ENCODE results near the gene ACD. TPM values are rescaled to one million over a fixed set of nuclear protein-coding genes. Genes with fewer than 3 reads are reported as not detected.

ACD gene
- total and polyA plus RNA-seq, 2 of the 8 experiments (the other 6 are each of a cell fraction or from before 2014, with no cell fraction given): 34.8 to 58.0 TPM

DNA sequence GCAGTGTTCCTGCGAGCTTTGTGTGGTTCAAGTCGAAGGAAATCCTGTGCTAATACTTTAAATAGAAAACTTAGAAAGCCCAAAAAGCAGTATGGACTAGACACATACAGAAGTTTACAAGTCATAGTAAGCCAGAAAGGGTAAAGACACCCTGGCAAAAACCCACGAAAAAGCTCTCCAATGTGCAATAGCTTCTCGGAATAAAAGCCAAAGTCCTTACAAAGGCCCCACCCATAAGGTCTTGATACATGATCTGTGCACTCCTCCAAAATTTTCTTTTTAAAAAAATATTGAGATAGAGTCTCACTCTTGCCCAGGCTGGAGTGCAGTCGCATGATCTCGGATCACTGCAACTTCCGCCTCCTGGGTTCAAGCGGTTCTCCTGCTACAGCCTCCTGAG, 16.9 kb upstream of the ACD start:
- ChIA-PET POLR2A (ENCODE audit: partially characterized antibody) (interaction anchor here (0.6 to 0.9 kb wide), 4 partner anchors 10 to 156 kb away, joined by 3 to 4 read pairs (median 4); partner anchors contain the start of genes C16orf86 and ENKD1), CTCF (ENCODE audit: partially characterized antibody) (interaction anchor here (0.5 to 5.5 kb wide), 8 partner anchors 10 to 207 kb away, joined by 3 to 46 read pairs (median 3); partner anchors contain the start of genes C16orf86, ENKD1 and NRN1L)
- TF ChIP-seq, protein P1, sequence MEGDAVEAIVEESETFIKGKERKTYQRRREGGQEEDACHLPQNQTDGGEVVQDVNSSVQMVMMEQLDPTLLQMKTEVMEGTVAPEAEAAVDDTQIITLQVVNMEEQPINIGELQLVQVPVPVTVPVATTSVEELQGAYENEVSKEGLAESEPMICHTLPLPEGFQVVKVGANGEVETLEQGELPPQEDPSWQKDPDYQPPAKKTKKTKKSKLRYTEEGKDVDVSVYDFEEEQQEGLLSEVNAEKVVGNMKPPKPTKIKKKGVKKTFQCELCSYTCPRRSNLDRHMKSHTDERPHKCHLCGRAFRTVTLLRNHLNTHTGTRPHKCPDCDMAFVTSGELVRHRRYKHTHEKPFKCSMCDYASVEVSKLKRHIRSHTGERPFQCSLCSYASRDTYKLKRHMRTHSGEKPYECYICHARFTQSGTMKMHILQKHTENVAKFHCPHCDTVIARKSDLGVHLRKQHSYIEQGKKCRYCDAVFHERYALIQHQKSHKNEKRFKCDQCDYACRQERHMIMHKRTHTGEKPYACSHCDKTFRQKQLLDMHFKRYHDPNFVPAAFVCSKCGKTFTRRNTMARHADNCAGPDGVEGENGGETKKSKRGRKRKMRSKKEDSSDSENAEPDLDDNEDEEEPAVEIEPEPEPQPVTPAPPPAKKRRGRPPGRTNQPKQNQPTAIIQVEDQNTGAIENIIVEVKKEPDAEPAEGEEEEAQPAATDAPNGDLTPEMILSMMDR (IDR thresholded peaks at IDR 0.05; ENCODE audit: control extremely low read depth in 1 of 3, insufficient read depth in 1 of 3, low read depth in 1 of 3, low read length in 3 of 3): no peak
- TF ChIP-seq TAF1 (IDR thresholded peaks at IDR 0.05; ENCODE audit: low read depth, low read length): no peak
- TF ChIP-seq CHD2 (IDR thresholded peaks at IDR 0.05; ENCODE audit: low read length): no peak
- TF ChIP-seq CTBP2 (IDR thresholded peaks at IDR 0.05; ENCODE audit: borderline replicate concordance, insufficient read depth, insufficient read length, low read length): no peak
- no peak for TF ChIP-seq CREB1 (IDR thresholded peaks at IDR 0.05)
- no peak for TF ChIP-seq TAF7 (optimal IDR thresholded peaks at IDR 0.05; ENCODE audit: borderline replicate concordance, low read depth, low read length)
- TF ChIP-seq CBX5 (IDR thresholded peaks at IDR 0.05; ENCODE audit: low read depth, low read length): no peak
- no peak for TF ChIP-seq POLR2AphosphoS5 (IDR thresholded peaks at IDR 0.05; ENCODE audit: low read depth, low read length)
- no peak for TF ChIP-seq MAFK (IDR thresholded peaks at IDR 0.05; ENCODE audit: low read depth, low read length)
- TF ChIP-seq CBX8 (IDR thresholded peaks at IDR 0.05; ENCODE audit: borderline replicate concordance, low read depth, low read length): no peak
- TF ChIP-seq SRF (IDR thresholded peaks at IDR 0.05; ENCODE audit: low read depth, low read length): no peak
- TF ChIP-seq EZH2 (IDR thresholded peaks at IDR 0.05; ENCODE audit: low read depth, low read length, severe bottlenecking): no peak
- H3K79me2 ChIP-seq (ENCODE audit: control insufficient read depth in 1 of 2, insufficient read depth in 2 of 2, low read length in 2 of 2): no peaks in the 10 kb centered on the region
- no peak overlapping the region for H3K4ac ChIP-seq (replicated peaks; ENCODE audit: insufficient read length, low read depth, low read length)
- no peak overlapping the region for H4K5ac ChIP-seq (ENCODE audit: insufficient read length, low read depth, low read length)
- H2AFZ ChIP-seq (ENCODE audit: low read length): no peak overlapping the region
- no peak overlapping the region for H2AK5ac ChIP-seq (ENCODE audit: low read depth, low read length)
- H4K91ac ChIP-seq (replicated peaks; ENCODE audit: insufficient read length, low read length): no peak overlapping the region
- 90% methylated on average over 8 of the region's 8 CpGs; no CpG with 5 or more reads in 1 of the 2 experiments for WGBS, 2 experiments (ENCODE audit: extremely low coverage in 1 of 2, insufficient coverage in 1 of 2, insufficient read length in 1 of 2, insufficient replicate concordance in 2 of 2, low coverage in 1 of 2, low lambda C conversion rate in 2 of 2, missing lambda C conversion rate in 1 of 2)
- H2BK5ac ChIP-seq (ENCODE audit: low read depth, low read length): no peak overlapping the region
- H3K56ac ChIP-seq (replicated peaks; ENCODE audit: insufficient read length, low read depth, low read length): no peak overlapping the region
- H2BK20ac ChIP-seq (ENCODE audit: low read length): no peak overlapping the region
- no peak overlapping the region for H3K23ac ChIP-seq (ENCODE audit: insufficient read length)
- FAIRE-seq (no peak), DNase-seq (ENCODE audit: low read depth in 1 of 2, low spot score in 2 of 2) (no peak)
- no peaks in the 10 kb centered on the region for H3K27me3 ChIP-seq (replicated peaks in 1 of 4; ENCODE audit: control insufficient read depth in 3 of 4, extremely low read depth in 1 of 4, insufficient read depth in 3 of 4, low read length in 3 of 4)
- peaks cover 0 to 3% (median 0%) of the 10 kb centered on the region in 4 experiments; a peak in 1 of 8 replicates for H3K36me3 ChIP-seq (ENCODE audit: control insufficient read depth in 2 of 4, insufficient read depth in 4 of 4, low read length in 3 of 4)
- no peaks in the 10 kb centered on the region; the same call in none of the 2 replicates for H3K79me1 ChIP-seq (ENCODE audit: low read depth, low read length)
- H3K4me3 ChIP-seq (ENCODE audit: extremely low read depth in 1 of 4, insufficient read depth in 2 of 4, low read depth in 3 of 4, low read length in 4 of 4): no peak overlapping the region
- no peak overlapping the region for H2BK12ac ChIP-seq (ENCODE audit: low read depth, low read length)
- no peak overlapping the region for H2BK15ac ChIP-seq (ENCODE audit: low read length)
- H3K9me3 ChIP-seq (ENCODE audit: insufficient read depth in 2 of 2, low read depth in 1 of 2, low read length in 1 of 2): no peaks in the 10 kb centered on the region
- no peaks in the 10 kb centered on the region for H3K23me2 ChIP-seq (ENCODE audit: low read depth, low read length)
- no peak overlapping the region for H3K27ac ChIP-seq (ENCODE audit: low read depth, low read length)
- H3K18ac ChIP-seq (ENCODE audit: extremely low read depth, low read length): no peak overlapping the region
- H4K8ac ChIP-seq (ENCODE audit: extremely low read depth, insufficient read depth, low read length): no peak overlapping the region
- no peak overlapping the region for H3K4me2 ChIP-seq (ENCODE audit: insufficient read depth in 1 of 2, low read depth in 2 of 2, low read length in 2 of 2)
- no peak overlapping the region for H3K14ac ChIP-seq (ENCODE audit: insufficient read length)
- H3K9ac ChIP-seq (replicated peaks in 1 of 4; ENCODE audit: extremely low read depth in 1 of 4, low read depth in 3 of 4, low read length in 3 of 4): no peak overlapping the region
- H3K4me1 ChIP-seq (replicated peaks in 1 of 4; ENCODE audit: control insufficient read depth in 3 of 4, insufficient read depth in 4 of 4, low read length in 3 of 4): peaks cover 0 to 3% (median 0%) of the 10 kb centered on the region in 4 experiments; a peak in 1 of 7 replicates
- H2BK120ac ChIP-seq (replicated peaks; ENCODE audit: low read depth, low read length): no peak overlapping the region
- peaks cover 0 to 8% of the 10 kb centered on the region in 2 experiments for H4K20me1 ChIP-seq (replicated peaks in 1 of 2; ENCODE audit: control insufficient read depth in 1 of 2, insufficient read depth in 2 of 2, low read length in 2 of 2)
